SK-N-SH (cell line): ENCODE measurements around the gene SHQ1. TPM values are rescaled to one million over a fixed set of nuclear protein-coding genes. Genes with fewer than 3 reads are reported as not detected.

Source experiments
- CTCF ChIA-PET: fragments of 300-600, 350-600 bp; formaldehyde crosslinking; extraction: SDS; loops from one replicate; lab custom pipeline; 2021; lab: Yijun Ruan, JAX
- POLR2A ChIA-PET: fragments of 350-600 bp; sonication (Branson Sonifier 250); formaldehyde crosslinking; extraction: SDS; loops from one replicate; lab custom pipeline; 2020; ENCODE audit warnings: antibody characterized with exemption, inconsistent platforms; lab: Yijun Ruan, JAX
- DNase-seq: peaks from one replicate; pipeline ENCODE4 v3.0.0; 2012
- H2AFZ ChIP-seq: fragments of 200-600 bp; sonication (generic); 2 replicates; pipeline ENCODE4 v1.8.1; 2016; ENCODE audit warnings: antibody characterized with exemption, mild to moderate bottlenecking, low read depth
- H3F3A ChIP-seq: fragments of 200-600 bp; sonication (generic); replicated peaks from 2 replicates; pipeline ENCODE3; 2016; ENCODE audit warnings: antibody characterized with exemption, mild to moderate bottlenecking; ENCODE audit not compliant: insufficient read depth
- H3K27ac ChIP-seq, 2 experiments: fragments of 200-500 bp in 1 of 2; fragments of 200-600 bp in 1 of 2; sonication (Bioruptor generic) in 1 of 2; sonication (generic), shearing (Covaris generic) in 1 of 2; 2 replicates each; pipeline versions ENCODE4 v1.5.1 to v1.6.1; 2014 to 2016; ENCODE audit warnings: low read depth in 2 of 2, inconsistent platforms in 1 of 2, low read length in 1 of 2, mild to moderate bottlenecking in 1 of 2, mixed read lengths in 1 of 2
- H3K27me3 ChIP-seq: fragments of 200-600 bp; sonication (generic), shearing (Covaris generic); 2 replicates; pipeline ENCODE4 v1.6.1; 2016; ENCODE audit warnings: mixed run types; ENCODE audit not compliant: insufficient read depth
- H3K36me3 ChIP-seq, 2 experiments: fragments of 200-500 bp in 1 of 2; fragments of 200-600 bp in 1 of 2; sonication (Bioruptor generic) in 1 of 2; sonication (generic) in 1 of 2; replicated peaks in 1 of 2; 2 replicates each; pipeline versions ENCODE3 to v1.5.1; 2014 to 2016; ENCODE audit warnings: low read length in 1 of 2, mild to moderate bottlenecking in 1 of 2; ENCODE audit not compliant: insufficient read depth in 2 of 2, control insufficient read depth in 1 of 2
- H3K4me1 ChIP-seq, 2 experiments: fragments of 200-500 bp in 1 of 2; fragments of 200-600 bp in 1 of 2; sonication (Bioruptor generic) in 1 of 2; sonication (generic), shearing (Covaris generic) in 1 of 2; 2 replicates each; pipeline versions ENCODE4 v1.5.1 to v1.6.1; 2014 to 2016; ENCODE audit warnings: low read depth in 1 of 2, low read length in 1 of 2, mixed run types in 1 of 2; ENCODE audit not compliant: insufficient read depth in 2 of 2, control insufficient read depth in 1 of 2
- H3K4me2 ChIP-seq: fragments of 200-600 bp; sonication (generic), shearing (Covaris generic); 2 replicates; pipeline ENCODE4 v1.6.1; 2017; ENCODE audit warnings: mixed run types
- H3K4me3 ChIP-seq, 2 experiments: fragments of 200-500 bp in 1 of 2; fragments of 200-600 bp in 1 of 2; sonication (Bioruptor generic) in 1 of 2; sonication (generic), shearing (Covaris generic) in 1 of 2; 2 replicates each; pipeline versions ENCODE4 v1.5.1 to v1.8.1; 2014 to 2016; ENCODE audit warnings: low read depth in 2 of 2, inconsistent platforms in 1 of 2, low read length in 1 of 2, mild to moderate bottlenecking in 1 of 2, mixed read lengths in 1 of 2, moderate library complexity in 1 of 2
- H3K79me2 ChIP-seq: fragments of 200-600 bp; sonication (generic); 2 replicates; pipeline ENCODE4 v1.8.1; 2017; ENCODE audit warnings: mild to moderate bottlenecking; ENCODE audit not compliant: insufficient read depth
- H3K9ac ChIP-seq: fragments of 200-600 bp; sonication (generic); 2 replicates; pipeline ENCODE4 v1.6.1; 2017; ENCODE audit warnings: mixed run types
- H3K9me2 ChIP-seq: fragments of 200-600 bp; sonication (generic); 2 replicates; pipeline ENCODE4 v1.6.1; 2017; ENCODE audit warnings: mixed run types
- H3K9me3 ChIP-seq: fragments of 200-600 bp; sonication (generic); 2 replicates; pipeline ENCODE4 v1.6.1; 2017; ENCODE audit warnings: mixed run types, mild to moderate bottlenecking, moderate library complexity
- H4K20me1 ChIP-seq: fragments of 200-600 bp; sonication (generic); 2 replicates; pipeline ENCODE4 v1.6.1; 2017; ENCODE audit warnings: mild to moderate bottlenecking, mixed run types; ENCODE audit not compliant: insufficient read depth
- EP300 ChIP-seq, 2 experiments: IDR thresholded peaks; 2 replicates each; pipeline versions ENCODE4 v1.4.0 to v1.6.1; 2012; ENCODE audit warnings: borderline replicate concordance in 1 of 2, low read depth in 1 of 2, low read length in 1 of 2
- EZH2phosphoT487 ChIP-seq: fragments of 200-600 bp; sonication (generic); IDR thresholded peaks from 2 replicates; pipeline ENCODE4 v1.6.1; 2017; ENCODE audit warnings: low read depth, mixed run types, mild to moderate bottlenecking, antibody characterized with exemption, moderate library complexity, borderline replicate concordance
- FOSL2 ChIP-seq: IDR thresholded peaks from 2 replicates; pipeline ENCODE4 v1.4.0; 2012; ENCODE audit warnings: low read depth, mild to moderate bottlenecking, moderate library complexity, borderline replicate concordance
- FOXJ3 ChIP-seq: sonication (generic); formaldehyde crosslinking; IDR thresholded peaks from 2 replicates; pipeline ENCODE4 v1.5.1; 2020; ENCODE audit warnings: mild to moderate bottlenecking, missing genetic modification reagents
- FOXM1 ChIP-seq: IDR thresholded peaks from 2 replicates; pipeline ENCODE4 v1.4.0; 2012; ENCODE audit warnings: low read depth, mild to moderate bottlenecking
- GABPA ChIP-seq: IDR thresholded peaks from 2 replicates; pipeline ENCODE4 v1.4.0; 2012; ENCODE audit warnings: low read depth, mild to moderate bottlenecking
- GATA2 ChIP-seq: sonication (generic); formaldehyde crosslinking; IDR thresholded peaks from 2 replicates; pipeline ENCODE4 v1.5.0; 2020; ENCODE audit warnings: mild to moderate bottlenecking, missing genetic modification reagents
- MXI1 ChIP-seq: IDR thresholded peaks from 2 replicates; pipeline ENCODE4 v1.6.1; 2012; ENCODE audit warnings: mild to moderate bottlenecking, low read depth, low read length, improper control_type of control experiment
- NFIC ChIP-seq: IDR thresholded peaks from 2 replicates; pipeline ENCODE4 v1.4.0; 2012; ENCODE audit warnings: borderline replicate concordance
- RCOR1 ChIP-seq: fragments of 150-350 bp; IDR thresholded peaks from 2 replicates; pipeline ENCODE4 v1.6.1; 2017; ENCODE audit warnings: antibody characterized with exemption, low read length
- REST ChIP-seq: IDR thresholded peaks from 2 replicates; pipeline ENCODE4 v1.6.1; 2012; ENCODE audit warnings: mild to moderate bottlenecking, low read depth, low read length, moderate library complexity
- SIN3A ChIP-seq: IDR thresholded peaks from 2 replicates; pipeline ENCODE4 v1.6.1; 2012; ENCODE audit warnings: low read depth, mild to moderate bottlenecking, low read length, moderate library complexity, borderline replicate concordance
- SMC3 ChIP-seq: IDR thresholded peaks from 2 replicates; pipeline ENCODE4 v1.6.1; 2012; ENCODE audit warnings: low read depth, low read length, improper control_type of control experiment
- TEAD4 ChIP-seq: IDR thresholded peaks from 2 replicates; pipeline ENCODE4 v1.4.0; 2012; ENCODE audit warnings: mild to moderate bottlenecking, borderline replicate concordance; ENCODE audit not compliant: insufficient read depth
- WGBS: methylation state at CpG from one replicate; pipeline ENCODE4 v1.1.6; 2017; ENCODE audit warnings: low lambda C conversion rate; 5-methylcytosine and 5-hydroxymethylcytosine counted together
- polyA plus RNA-seq, 3 experiments: library from polyadenylated mRNA; depleted of rRNA; stranded (reverse); fragments of >200 nt; gene quantifications; 2 replicates each; pipeline ENCODE4 v1.2.3, GENCODE V29; 2012
- TF ChIP-seq, protein P1 (sequence below): fragments of 200-600 bp; sonication (generic); IDR thresholded peaks from 2 replicates; pipeline ENCODE4 v1.6.1; 2017; ENCODE audit warnings: antibody characterized with exemption, mild to moderate bottlenecking, moderate library complexity

Gene SHQ1
- polyA plus RNA-seq, 1 of the 3 experiments (the other 2 are of a cell fraction): 10.5 TPM

GRCh38 chr3:72739531-72740466 is 108.4 kb downstream of the SHQ1 start:
- H3K9me2 ChIP-seq: no peaks in the 10 kb centered on the region
- DNase-seq: no peak
- H3K4me1 ChIP-seq: peaks cover 0 to 14% of the 10 kb centered on the region in 2 experiments; a peak in 1 of 4 replicates
- TF ChIP-seq EZH2phosphoT487: no peak
- no peak for TF ChIP-seq GABPA
- TF ChIP-seq GATA2 (CRISPR knock-in tag): no peak
- TF ChIP-seq TEAD4: no peak
- TF ChIP-seq FOSL2: no peak
- TF ChIP-seq SIN3A: no peak
- TF ChIP-seq SMC3: no peak
- TF ChIP-seq REST: no peak
- no peak for TF ChIP-seq NFIC
- TF ChIP-seq EP300 (IDR thresholded peaks at IDR 0.05; ENCODE audit: borderline replicate concordance in 1 of 2, low read depth in 1 of 2, low read length in 1 of 2): no peak
- no peak for TF ChIP-seq RCOR1
- TF ChIP-seq MXI1: no peak
- no peak for TF ChIP-seq FOXJ3 (CRISPR knock-in tag)
- TF ChIP-seq, protein P1, sequence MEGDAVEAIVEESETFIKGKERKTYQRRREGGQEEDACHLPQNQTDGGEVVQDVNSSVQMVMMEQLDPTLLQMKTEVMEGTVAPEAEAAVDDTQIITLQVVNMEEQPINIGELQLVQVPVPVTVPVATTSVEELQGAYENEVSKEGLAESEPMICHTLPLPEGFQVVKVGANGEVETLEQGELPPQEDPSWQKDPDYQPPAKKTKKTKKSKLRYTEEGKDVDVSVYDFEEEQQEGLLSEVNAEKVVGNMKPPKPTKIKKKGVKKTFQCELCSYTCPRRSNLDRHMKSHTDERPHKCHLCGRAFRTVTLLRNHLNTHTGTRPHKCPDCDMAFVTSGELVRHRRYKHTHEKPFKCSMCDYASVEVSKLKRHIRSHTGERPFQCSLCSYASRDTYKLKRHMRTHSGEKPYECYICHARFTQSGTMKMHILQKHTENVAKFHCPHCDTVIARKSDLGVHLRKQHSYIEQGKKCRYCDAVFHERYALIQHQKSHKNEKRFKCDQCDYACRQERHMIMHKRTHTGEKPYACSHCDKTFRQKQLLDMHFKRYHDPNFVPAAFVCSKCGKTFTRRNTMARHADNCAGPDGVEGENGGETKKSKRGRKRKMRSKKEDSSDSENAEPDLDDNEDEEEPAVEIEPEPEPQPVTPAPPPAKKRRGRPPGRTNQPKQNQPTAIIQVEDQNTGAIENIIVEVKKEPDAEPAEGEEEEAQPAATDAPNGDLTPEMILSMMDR: no peak
- TF ChIP-seq FOXM1: no peak
- H4K20me1 ChIP-seq: no peaks in the 10 kb centered on the region
- H3K4me3 ChIP-seq: no peak overlapping the region
- no peak overlapping the region for H3K4me2 ChIP-seq
- no peak overlapping the region for H2AFZ ChIP-seq
- H3K27me3 ChIP-seq: no peaks in the 10 kb centered on the region
- H3K9me3 ChIP-seq: no peaks in the 10 kb centered on the region
- no peaks in the 10 kb centered on the region for H3K36me3 ChIP-seq
- no peaks in the 10 kb centered on the region for H3F3A ChIP-seq
- ChIA-PET POLR2A (interaction anchor here (0.8 to 1.6 kb wide), 4 partner anchors 14 to 74 kb away, joined by 3 to 8 read pairs (median 4); no protein-coding TSS in a partner anchor), CTCF (interaction anchor here (1.1 to 1.9 kb wide), 6 partner anchors 19 to 1010 kb away, joined by 3 to 5 read pairs (median 4); no protein-coding TSS in a partner anchor)
- WGBS: 84% methylated on average over 6 of the region's 6 CpGs
- H3K9ac ChIP-seq: no peak overlapping the region
- no peak overlapping the region for H3K27ac ChIP-seq
- H3K79me2 ChIP-seq: no peaks in the 10 kb centered on the region
